ENCODE measurements around the gene PIP5K1A.

- TF ChIP-seq, protein P1, sequence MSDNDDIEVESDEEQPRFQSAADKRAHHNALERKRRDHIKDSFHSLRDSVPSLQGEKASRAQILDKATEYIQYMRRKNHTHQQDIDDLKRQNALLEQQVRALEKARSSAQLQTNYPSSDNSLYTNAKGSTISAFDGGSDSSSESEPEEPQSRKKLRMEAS (IDR thresholded peaks at IDR 0.05): no peak
- TF ChIP-seq FOXM1 (IDR thresholded peaks at IDR 0.05; ENCODE audit: borderline replicate concordance, low read depth) (no peak), EP300 (IDR thresholded peaks at IDR 0.05; ENCODE audit: borderline replicate concordance) (no peak), NFIC (IDR thresholded peaks at IDR 0.05) (no peak), TAF1 (IDR thresholded peaks at IDR 0.05; ENCODE audit: low read depth) (no peak), YY1 (IDR thresholded peaks at IDR 0.05; ENCODE audit: low read depth) (no peak), EGR1 (IDR thresholded peaks at IDR 0.05) (no peak)
- TF ChIP-seq, protein P2, sequence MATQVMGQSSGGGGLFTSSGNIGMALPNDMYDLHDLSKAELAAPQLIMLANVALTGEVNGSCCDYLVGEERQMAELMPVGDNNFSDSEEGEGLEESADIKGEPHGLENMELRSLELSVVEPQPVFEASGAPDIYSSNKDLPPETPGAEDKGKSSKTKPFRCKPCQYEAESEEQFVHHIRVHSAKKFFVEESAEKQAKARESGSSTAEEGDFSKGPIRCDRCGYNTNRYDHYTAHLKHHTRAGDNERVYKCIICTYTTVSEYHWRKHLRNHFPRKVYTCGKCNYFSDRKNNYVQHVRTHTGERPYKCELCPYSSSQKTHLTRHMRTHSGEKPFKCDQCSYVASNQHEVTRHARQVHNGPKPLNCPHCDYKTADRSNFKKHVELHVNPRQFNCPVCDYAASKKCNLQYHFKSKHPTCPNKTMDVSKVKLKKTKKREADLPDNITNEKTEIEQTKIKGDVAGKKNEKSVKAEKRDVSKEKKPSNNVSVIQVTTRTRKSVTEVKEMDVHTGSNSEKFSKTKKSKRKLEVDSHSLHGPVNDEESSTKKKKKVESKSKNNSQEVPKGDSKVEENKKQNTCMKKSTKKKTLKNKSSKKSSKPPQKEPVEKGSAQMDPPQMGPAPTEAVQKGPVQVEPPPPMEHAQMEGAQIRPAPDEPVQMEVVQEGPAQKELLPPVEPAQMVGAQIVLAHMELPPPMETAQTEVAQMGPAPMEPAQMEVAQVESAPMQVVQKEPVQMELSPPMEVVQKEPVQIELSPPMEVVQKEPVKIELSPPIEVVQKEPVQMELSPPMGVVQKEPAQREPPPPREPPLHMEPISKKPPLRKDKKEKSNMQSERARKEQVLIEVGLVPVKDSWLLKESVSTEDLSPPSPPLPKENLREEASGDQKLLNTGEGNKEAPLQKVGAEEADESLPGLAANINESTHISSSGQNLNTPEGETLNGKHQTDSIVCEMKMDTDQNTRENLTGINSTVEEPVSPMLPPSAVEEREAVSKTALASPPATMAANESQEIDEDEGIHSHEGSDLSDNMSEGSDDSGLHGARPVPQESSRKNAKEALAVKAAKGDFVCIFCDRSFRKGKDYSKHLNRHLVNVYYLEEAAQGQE (IDR thresholded peaks at IDR 0.05; ENCODE audit: low read depth): no peak
Measured at GRCh38 chr1:151284013-151284577, 85.7 kb downstream of the PIP5K1A start.
